HG03280 (cell line): Measurements from ENCODE around the gene DTNA.

Source experiments
- ATAC-seq: cut with Tn5 transposase; IDR thresholded peaks from one replicate; pipeline ENCODE4 v1.9.1; 2021; ENCODE audit warnings: mild to moderate bottlenecking, moderate library complexity; ENCODE audit not compliant: unreplicated experiment

Gene DTNA

DNA sequence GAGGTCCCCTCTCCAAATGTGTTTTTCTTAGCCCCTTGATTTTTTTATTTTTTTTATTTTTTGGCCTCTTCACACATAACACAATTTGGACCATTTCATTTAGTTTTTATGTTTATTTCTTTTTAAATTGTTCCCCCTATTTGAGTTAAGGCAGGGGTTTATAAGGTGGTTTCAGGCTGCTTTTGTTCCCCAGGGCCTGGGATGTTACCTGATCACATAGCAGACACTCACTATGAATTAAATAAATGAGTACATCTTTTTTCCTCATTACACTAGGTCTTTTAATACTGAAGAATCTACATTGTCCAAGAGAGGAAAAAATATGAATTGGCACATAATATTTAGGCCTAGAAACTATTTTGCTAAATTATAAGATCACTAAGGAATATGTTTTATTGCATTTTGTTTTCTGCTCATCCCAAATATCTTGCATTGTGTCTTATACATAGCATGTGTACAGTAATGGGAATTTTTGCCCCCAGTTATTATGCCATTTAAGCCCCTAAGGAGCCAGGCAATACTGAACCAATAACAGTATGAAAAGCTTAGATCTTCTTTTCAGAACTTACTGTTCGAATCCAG is 218.7 kb downstream of the DTNA start:
- no peak for ATAC-seq

GRCh38 chr18:34929336-34929780 is 219.3 kb downstream of the DTNA start:
- ATAC-seq = no peak

GRCh38 chr18:34932363-34932762 is 222.3 kb downstream of the DTNA start:
- ATAC-seq = no peak

GRCh38 chr18:34932792-34933466 is 222.8 kb downstream of the DTNA start:
- ATAC-seq = no peak

GRCh38 chr18:34933909-34934661 is 224.0 kb downstream of the DTNA start:
- no peak for ATAC-seq

- ATAC-seq = no peak
These were observed 226.7 kb downstream of the DTNA start for GRCh38 chr18:34936772-34937171.

GRCh38 chr18:34938090-34938489 is 228.0 kb downstream of the DTNA start:
- ATAC-seq = no peak
